Activated CD8-positive, alpha-beta memory T cell treated with anti-CD3 and anti-CD28 coated beads for 4 hours (primary cell): ENCODE measurements around the gene GPI.
"Not testable (repeated sequence)": the region's sequence is repeated elsewhere in the genome, so short reads cannot be mapped to it uniquely, and the experiment has no call there.

ENCODE experiments used
- DNase-seq, 2 donors: peaks; one replicate each; pipeline ENCODE4 v3.0.0-alpha.2; 2020; ENCODE audit warnings: low read depth in 2 of 2

Gene GPI

GRCh38 chr19:34364830-34365462 is at the start of gene GPI:
Gene GPI, plus strand, starts transcription at chr19:34365196. Its CDS starts 71 bp downstream, at chr19:34365267.
- peak; percentile 41 to 49 for DNase-seq

GRCh38 chr19:34316247-34316646 is 48.7 kb upstream of the GPI start:
- DNase-seq: no peak

GRCh38 chr19:34316741-34317301 is 48.2 kb upstream of the GPI start:
- no peak for DNase-seq

- no peak for DNase-seq
Observed at GRCh38 chr19:34317311-34317927, 47.6 kb upstream of the GPI start.

- DNase-seq: no peak
Observed at GRCh38 chr19:34319230-34319585, 45.8 kb upstream of the GPI start.

- DNase-seq: no peak
Observed at GRCh38 chr19:34319785-34320184, 45.2 kb upstream of the GPI start.

- DNase-seq: no peak
Observed at GRCh38 chr19:34320277-34320676, 44.7 kb upstream of the GPI start.

- DNase-seq: no peak
Observed at GRCh38 chr19:34321735-34322134, 43.3 kb upstream of the GPI start.

- DNase-seq: no peak
Observed at GRCh38 chr19:34323433-34324204, 41.4 kb upstream of the GPI start.

- DNase-seq: no peak
Observed at GRCh38 chr19:34324320-34324719, 40.7 kb upstream of the GPI start.

GRCh38 chr19:34325181-34325580 is 39.8 kb upstream of the GPI start:
- no peak for DNase-seq

GRCh38 chr19:34325981-34326787 is 38.8 kb upstream of the GPI start:
- DNase-seq: no peak

GRCh38 chr19:34327851-34328250 is 37.1 kb upstream of the GPI start:
- no peak for DNase-seq

- no peak for DNase-seq
Observed at GRCh38 chr19:34328982-34329381, 36.0 kb upstream of the GPI start.

GRCh38 chr19:34330116-34330515 is 34.9 kb upstream of the GPI start:
- no peak for DNase-seq

- not testable (repeated sequence) for DNase-seq
Observed at GRCh38 chr19:34330596-34330995, 34.4 kb upstream of the GPI start.

GRCh38 chr19:34331596-34331995 is 33.4 kb upstream of the GPI start:
- DNase-seq: not testable (repeated sequence)

GRCh38 chr19:34332027-34332760 is 32.8 kb upstream of the GPI start:
- DNase-seq: no peak

GRCh38 chr19:34335914-34336313 is 29.1 kb upstream of the GPI start:
- DNase-seq: no peak

- DNase-seq: peak in 1 of 2 donors; percentile 19
Observed at GRCh38 chr19:34336781-34337271, 28.2 kb upstream of the GPI start.

GRCh38 chr19:34337739-34338138 is 27.3 kb upstream of the GPI start:
- no peak for DNase-seq
